ENCODE results near the gene POR. TPM values are rescaled to one million over a fixed set of nuclear protein-coding genes. Genes with fewer than 3 reads are reported as not detected.
"Not testable (repeated sequence)": the region's sequence is repeated elsewhere in the genome, so short reads cannot be mapped to it uniquely, and the experiment has no call there.

Gene POR
- total and polyA plus RNA-seq, 2 donors: 44.6 to 114 TPM

GRCh38 chr7:75881436-75882095 lies 33.4 kb upstream of the POR start:
- Histone ChIP-seq H3K9me3 (ENCODE audit: control insufficient read depth in 2 of 2, insufficient read depth in 1 of 2, low read length in 1 of 2) (no peaks in the 10 kb centered on the region), H3K4me1 (ENCODE audit: control insufficient read depth in 2 of 2, insufficient read depth in 2 of 2, low read length in 2 of 2) (peaks cover 10 to 26% of the 10 kb centered on the region in 2 donors), H3K4me3 (ENCODE audit: low read length in 2 of 2) (no peak overlapping the region), H3K27me3 (ENCODE audit: control insufficient read depth in 2 of 2, insufficient read depth in 1 of 2, low read length in 1 of 2) (no peaks in the 10 kb centered on the region), H3K36me3 (ENCODE audit: control insufficient read depth in 2 of 2, insufficient read depth in 2 of 2, low read length in 1 of 2) (peaks cover 50 to 51% of the 10 kb centered on the region in 2 donors), H3K27ac (ENCODE audit: low read depth in 1 of 2, low read length in 1 of 2) (no peak overlapping the region)
- DNase-seq (ENCODE audit: low read depth in 6 of 9, low spot score in 9 of 9): no peak
- 97% methylated on average over 23 of the region's 23 CpGs for WGBS

DNA sequence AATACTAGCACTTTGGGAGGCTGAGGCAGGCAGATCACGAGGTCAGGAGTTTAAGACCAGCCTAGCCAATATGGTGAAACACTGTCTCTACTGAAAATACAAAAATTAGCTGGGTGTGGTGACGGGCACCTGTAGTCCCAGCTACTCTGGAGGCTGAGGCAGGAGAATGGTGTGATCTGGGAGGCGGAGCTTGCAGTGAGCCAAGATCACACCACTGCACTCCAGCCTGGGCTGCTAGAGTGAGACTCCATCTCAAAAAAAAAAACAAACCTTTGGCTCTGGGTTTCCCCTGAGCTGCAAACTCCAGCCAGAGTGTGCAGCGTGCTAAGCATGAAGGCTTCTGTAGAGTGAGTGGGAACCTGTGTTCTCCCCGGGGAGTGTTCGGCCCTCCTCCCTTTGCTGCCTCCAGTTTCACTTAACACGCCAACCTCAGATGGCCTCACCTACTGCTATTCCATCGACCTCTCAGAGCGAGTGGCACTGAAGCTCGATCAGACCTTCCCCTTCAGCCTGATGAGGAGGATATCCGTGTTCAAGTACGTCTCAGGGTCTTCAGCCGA lies 31.6 kb upstream of the POR start:
- H3K27ac ChIP-seq (ENCODE audit: low read depth in 1 of 2, low read length in 1 of 2); H3K9me3 ChIP-seq (ENCODE audit: control insufficient read depth in 2 of 2, insufficient read depth in 1 of 2, low read length in 1 of 2); H3K27me3 ChIP-seq (ENCODE audit: control insufficient read depth in 2 of 2, insufficient read depth in 1 of 2, low read length in 1 of 2); H3K4me3 ChIP-seq (ENCODE audit: low read length in 2 of 2); DNase-seq (ENCODE audit: low read depth in 6 of 9, low spot score in 9 of 9): not testable (repeated sequence)
- 94% methylated on average over 13 of the region's 13 CpGs for WGBS
- peaks cover 62 to 64% of the 10 kb centered on the region in 2 donors for H3K36me3 ChIP-seq (ENCODE audit: control insufficient read depth in 2 of 2, insufficient read depth in 2 of 2, low read length in 1 of 2)
- peaks cover 6 to 22% of the 10 kb centered on the region in 2 donors for H3K4me1 ChIP-seq (ENCODE audit: control insufficient read depth in 2 of 2, insufficient read depth in 2 of 2, low read length in 2 of 2)

GRCh38 chr7:75884476-75884875 lies 30.5 kb upstream of the POR start:
- no peak for DNase-seq (ENCODE audit: low read depth in 6 of 9, low spot score in 9 of 9)
- H3K9me3 ChIP-seq (ENCODE audit: control insufficient read depth in 2 of 2, insufficient read depth in 1 of 2, low read length in 1 of 2): no peaks in the 10 kb centered on the region
- H3K4me3 ChIP-seq (ENCODE audit: low read length in 2 of 2): no peak overlapping the region
- H3K27ac ChIP-seq (ENCODE audit: low read depth in 1 of 2, low read length in 1 of 2): no peak overlapping the region
- H3K27me3 ChIP-seq (ENCODE audit: control insufficient read depth in 2 of 2, insufficient read depth in 1 of 2, low read length in 1 of 2): no peaks in the 10 kb centered on the region
- H3K36me3 ChIP-seq (ENCODE audit: control insufficient read depth in 2 of 2, insufficient read depth in 2 of 2, low read length in 1 of 2): peaks cover 71 to 75% of the 10 kb centered on the region in 2 donors
- 96% methylated on average over 5 of the region's 5 CpGs for WGBS
- peaks cover 4 to 19% of the 10 kb centered on the region in 2 donors for H3K4me1 ChIP-seq (ENCODE audit: control insufficient read depth in 2 of 2, insufficient read depth in 2 of 2, low read length in 2 of 2)

DNA sequence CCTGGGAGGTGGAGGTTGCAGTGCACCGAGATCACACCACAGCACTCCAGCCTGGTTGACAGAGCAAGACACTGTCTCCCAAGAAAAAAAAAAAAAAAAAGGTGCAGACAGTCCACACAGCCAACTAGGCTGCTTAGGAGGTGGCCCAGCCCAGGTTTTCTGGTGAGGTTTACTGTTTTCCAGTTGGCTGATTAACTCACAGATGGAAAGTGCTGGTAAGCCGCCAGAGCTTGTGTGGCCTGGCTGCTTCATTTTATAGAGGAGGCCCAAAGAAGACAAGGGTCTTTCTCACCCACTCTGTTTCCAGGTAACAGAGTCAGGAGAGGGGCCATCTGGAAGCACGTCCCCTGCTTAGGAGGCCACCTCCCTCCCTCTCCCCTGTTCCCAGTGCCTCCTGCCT lies 29.9 kb upstream of the POR start:
- no peak overlapping the region for H3K4me3 ChIP-seq (ENCODE audit: low read length in 2 of 2)
- H3K36me3 ChIP-seq (ENCODE audit: control insufficient read depth in 2 of 2, insufficient read depth in 2 of 2, low read length in 1 of 2): peaks cover 73 to 75% of the 10 kb centered on the region in 2 donors
- no peak for DNase-seq (ENCODE audit: low read depth in 6 of 9, low spot score in 9 of 9)
- no peaks in the 10 kb centered on the region for H3K27me3 ChIP-seq (ENCODE audit: control insufficient read depth in 2 of 2, insufficient read depth in 1 of 2, low read length in 1 of 2)
- H3K27ac ChIP-seq (ENCODE audit: low read depth in 1 of 2, low read length in 1 of 2): no peak overlapping the region
- peaks cover 3 to 13% of the 10 kb centered on the region in 2 donors for H3K4me1 ChIP-seq (ENCODE audit: control insufficient read depth in 2 of 2, insufficient read depth in 2 of 2, low read length in 2 of 2)
- no peaks in the 10 kb centered on the region for H3K9me3 ChIP-seq (ENCODE audit: control insufficient read depth in 2 of 2, insufficient read depth in 1 of 2, low read length in 1 of 2)
- WGBS: 81% methylated on average over 3 of the region's 3 CpGs

- Histone ChIP-seq H3K36me3 (ENCODE audit: control insufficient read depth in 2 of 2, insufficient read depth in 2 of 2, low read length in 1 of 2) (peaks cover 56 to 65% of the 10 kb centered on the region in 2 donors), H3K4me1 (ENCODE audit: control insufficient read depth in 2 of 2, insufficient read depth in 2 of 2, low read length in 2 of 2) (peaks cover 0 to 3% of the 10 kb centered on the region in 2 donors), H3K27ac (ENCODE audit: low read depth in 1 of 2, low read length in 1 of 2) (no peak overlapping the region), H3K9me3 (ENCODE audit: control insufficient read depth in 2 of 2, insufficient read depth in 1 of 2, low read length in 1 of 2) (no peaks in the 10 kb centered on the region), H3K27me3 (ENCODE audit: control insufficient read depth in 2 of 2, insufficient read depth in 1 of 2, low read length in 1 of 2) (no peaks in the 10 kb centered on the region), H3K4me3 (ENCODE audit: low read length in 2 of 2) (no peak overlapping the region)
- no peak for DNase-seq (ENCODE audit: low read depth in 6 of 9, low spot score in 9 of 9)
- 98% methylated on average over 13 of the region's 13 CpGs for WGBS
Measured at GRCh38 chr7:75887669-75888369, 27.1 kb upstream of the POR start.

GRCh38 chr7:75888464-75889222 lies 26.3 kb upstream of the POR start:
- Histone ChIP-seq H3K4me1 (ENCODE audit: control insufficient read depth in 2 of 2, insufficient read depth in 2 of 2, low read length in 2 of 2) (peaks cover 0 to 2% of the 10 kb centered on the region in 2 donors), H3K36me3 (ENCODE audit: control insufficient read depth in 2 of 2, insufficient read depth in 2 of 2, low read length in 1 of 2) (peaks cover 49 to 57% of the 10 kb centered on the region in 2 donors), H3K27me3 (ENCODE audit: control insufficient read depth in 2 of 2, insufficient read depth in 1 of 2, low read length in 1 of 2) (no peaks in the 10 kb centered on the region), H3K27ac (ENCODE audit: low read depth in 1 of 2, low read length in 1 of 2) (no peak overlapping the region), H3K4me3 (ENCODE audit: low read length in 2 of 2) (no peak overlapping the region), H3K9me3 (ENCODE audit: control insufficient read depth in 2 of 2, insufficient read depth in 1 of 2, low read length in 1 of 2) (no peaks in the 10 kb centered on the region)
- 91% methylated on average over 23 of the region's 23 CpGs for WGBS
- no peak for DNase-seq (ENCODE audit: low read depth in 6 of 9, low spot score in 9 of 9)

DNA sequence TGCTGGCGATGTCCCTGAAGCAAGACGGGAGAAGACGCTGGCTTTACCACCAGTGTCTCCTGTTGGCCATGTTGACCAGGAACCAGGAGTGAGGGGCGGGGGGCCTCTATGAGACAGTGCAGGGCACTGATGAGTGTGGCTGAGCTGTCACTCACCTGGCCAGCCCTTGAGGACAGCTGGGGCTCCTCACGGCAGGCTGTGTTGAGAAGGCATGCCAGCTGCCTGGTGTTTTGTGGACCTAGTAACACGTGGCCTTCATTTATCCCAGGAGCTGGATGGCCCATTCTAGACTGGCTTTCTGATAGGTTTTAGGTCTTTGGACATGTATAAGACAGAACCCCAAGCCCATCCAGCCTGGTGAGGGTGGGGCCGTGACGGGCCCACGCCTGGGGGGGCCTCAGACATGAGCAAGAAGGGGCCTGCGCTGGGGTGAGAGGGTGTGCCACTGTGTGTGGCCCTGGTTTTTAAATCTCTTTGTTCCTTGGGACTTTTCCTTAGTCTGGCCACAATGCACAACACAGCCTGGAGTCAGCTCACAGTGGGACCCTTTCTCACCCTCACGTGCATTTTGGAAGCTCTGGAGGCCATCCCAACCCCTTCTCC lies 25.6 kb upstream of the POR start:
- WGBS: 96% methylated on average over 11 of the region's 11 CpGs
- H3K4me1 ChIP-seq (ENCODE audit: control insufficient read depth in 2 of 2, insufficient read depth in 2 of 2, low read length in 2 of 2): peaks cover 0 to 2% of the 10 kb centered on the region in 2 donors
- no peaks in the 10 kb centered on the region for H3K27me3 ChIP-seq (ENCODE audit: control insufficient read depth in 2 of 2, insufficient read depth in 1 of 2, low read length in 1 of 2)
- peaks cover 42 to 51% of the 10 kb centered on the region in 2 donors for H3K36me3 ChIP-seq (ENCODE audit: control insufficient read depth in 2 of 2, insufficient read depth in 2 of 2, low read length in 1 of 2)
- H3K9me3 ChIP-seq (ENCODE audit: control insufficient read depth in 2 of 2, insufficient read depth in 1 of 2, low read length in 1 of 2): no peaks in the 10 kb centered on the region
- H3K27ac ChIP-seq (ENCODE audit: low read depth in 1 of 2, low read length in 1 of 2): no peak overlapping the region
- no peak overlapping the region for H3K4me3 ChIP-seq (ENCODE audit: low read length in 2 of 2)
- no peak for DNase-seq (ENCODE audit: low read depth in 6 of 9, low spot score in 9 of 9)

- Histone ChIP-seq H3K27ac (ENCODE audit: low read depth in 1 of 2, low read length in 1 of 2) (no peak overlapping the region), H3K9me3 (ENCODE audit: control insufficient read depth in 2 of 2, insufficient read depth in 1 of 2, low read length in 1 of 2) (no peaks in the 10 kb centered on the region), H3K36me3 (ENCODE audit: control insufficient read depth in 2 of 2, insufficient read depth in 2 of 2, low read length in 1 of 2) (peaks cover 37 to 46% of the 10 kb centered on the region in 2 donors), H3K4me1 (ENCODE audit: control insufficient read depth in 2 of 2, insufficient read depth in 2 of 2, low read length in 2 of 2) (peaks cover 0 to 2% of the 10 kb centered on the region in 2 donors), H3K4me3 (ENCODE audit: low read length in 2 of 2) (no peak overlapping the region), H3K27me3 (ENCODE audit: control insufficient read depth in 2 of 2, insufficient read depth in 1 of 2, low read length in 1 of 2) (no peaks in the 10 kb centered on the region)
- WGBS: 96% methylated on average over 11 of the region's 11 CpGs
- no peak for DNase-seq (ENCODE audit: low read depth in 6 of 9, low spot score in 9 of 9)
Measured at GRCh38 chr7:75889826-75890225, 25.1 kb upstream of the POR start.
